Nucleus accumbens (tissue), 56 donors: ENCODE data around the gene ACTL7A.

ENCODE experiments used
- DNase-seq, 56 donors: peaks; one replicate each; lab custom pipeline; 2025; lab: John Stamatoyannopoulos, UW

Gene ACTL7A

DNA sequence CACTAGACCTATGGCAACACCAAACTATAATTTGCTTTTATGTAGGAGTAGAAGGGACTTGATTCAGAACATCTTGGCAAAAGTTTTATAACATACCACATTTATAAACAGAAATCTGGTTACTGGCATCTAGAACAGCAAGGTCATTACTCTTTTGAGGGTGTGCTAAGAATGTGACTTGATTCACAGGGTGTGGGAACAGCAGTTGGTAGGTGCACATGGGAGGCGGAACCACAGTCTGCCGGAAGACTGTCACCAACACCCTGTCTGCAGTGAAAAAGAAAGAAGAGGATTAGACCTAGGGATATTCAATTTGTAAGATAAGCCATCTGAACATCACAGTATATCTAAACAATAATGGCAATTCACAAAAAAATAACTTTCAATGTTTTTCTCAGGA, 48.8 kb downstream of the ACTL7A start:
- no peak for DNase-seq

DNA sequence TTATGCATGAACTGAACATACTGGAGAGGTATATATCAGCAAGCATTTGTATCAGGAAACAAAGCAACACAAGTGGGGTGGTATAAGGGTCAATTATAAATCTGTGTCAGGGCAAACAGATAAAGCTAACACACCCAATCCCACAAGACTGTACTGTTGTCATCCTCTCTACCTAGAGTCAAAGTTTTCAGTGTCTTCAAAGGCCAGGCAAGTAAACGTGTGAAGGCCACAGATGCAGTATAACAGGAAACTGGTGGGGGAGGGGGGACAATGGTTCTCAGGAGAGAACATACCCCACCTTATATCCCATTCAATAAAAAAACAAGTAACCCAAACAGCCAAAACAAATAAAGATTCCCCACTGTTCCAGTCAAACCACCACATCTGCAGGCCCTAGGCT, 49.8 kb downstream of the ACTL7A start:
- DNase-seq: no peak
